GM18505 (cell line): ENCODE data around the gene RUNDC3A.

ENCODE experiments used
- ATAC-seq: cut with Tn5 transposase; IDR thresholded peaks from one replicate; pipeline ENCODE4 v1.9.1; 2021; ENCODE audit not compliant: unreplicated experiment
- POLR2A ChIP-seq: IDR thresholded peaks from 4 replicates; pipeline ENCODE4 v1.6.1; 2011; ENCODE audit warnings: borderline replicate concordance; ENCODE audit not compliant: insufficient read depth, insufficient read length; ENCODE audit errors: extremely low read depth

The RUNDC3A gene

GRCh38 chr17:44277976-44278375, 30.4 kb upstream of the RUNDC3A start:
- TF ChIP-seq POLR2A = no peak
- ATAC-seq = no peak

- TF ChIP-seq POLR2A = no peak
- ATAC-seq = no peak
These were observed 29.1 kb upstream of the RUNDC3A start for GRCh38 chr17:44279346-44279665.

GRCh38 chr17:44279666-44280391, 28.6 kb upstream of the RUNDC3A start:
- no peak for TF ChIP-seq POLR2A
- ATAC-seq = no peak

- TF ChIP-seq POLR2A = no peak
- ATAC-seq = no peak
These were observed 27.9 kb upstream of the RUNDC3A start for GRCh38 chr17:44280392-44280937.

GRCh38 chr17:44281570-44281969, 26.8 kb upstream of the RUNDC3A start:
- no peak for ATAC-seq
- TF ChIP-seq POLR2A = no peak

- no peak for ATAC-seq
- no peak for TF ChIP-seq POLR2A
These were observed 26.1 kb upstream of the RUNDC3A start for GRCh38 chr17:44282264-44282663.

GRCh38 chr17:44283344-44284023, 24.9 kb upstream of the RUNDC3A start:
- TF ChIP-seq POLR2A = no peak
- ATAC-seq = no peak

- no peak for ATAC-seq
- TF ChIP-seq POLR2A = no peak
These were observed 24.4 kb upstream of the RUNDC3A start for GRCh38 chr17:44284024-44284400.

- no peak for ATAC-seq
- TF ChIP-seq POLR2A = no peak
These were observed 20.8 kb upstream of the RUNDC3A start for GRCh38 chr17:44287651-44288050.

GRCh38 chr17:44293509-44294226, 14.7 kb upstream of the RUNDC3A start:
- ATAC-seq = no peak
- TF ChIP-seq POLR2A = no peak

- no peak for ATAC-seq
- no peak for TF ChIP-seq POLR2A
These were observed 10.4 kb upstream of the RUNDC3A start for GRCh38 chr17:44297975-44298374.

- ATAC-seq = no peak
- TF ChIP-seq POLR2A = no peak
These were observed 3.8 kb upstream of the RUNDC3A start for GRCh38 chr17:44304651-44305050.

GRCh38 chr17:44307387-44308186, 814 bp upstream of the RUNDC3A start:
- ATAC-seq = no peak
- no peak for TF ChIP-seq POLR2A
